Mucosa of gallbladder (tissue), 1 donor: ENCODE results near the gene HNRNPA1. TPM values are rescaled to one million over a fixed set of nuclear protein-coding genes. Genes with fewer than 3 reads are reported as not detected.

ENCODE experiments used
- total RNA-seq: library from RNA; stranded (reverse); gene quantifications from one replicate; pipeline ENCODE4 v1.2.1, GENCODE V29; 2021
- donor health status: DM: no; HTN: no; CAD: no.

Gene HNRNPA1
- total RNA-seq, 1 donor from 2014 or later, result 686 TPM

Other genes starting within 250 kb of the HNRNPA1 start
- not detected for gene HOXC5, start 247.7 kb upstream of the HNRNPA1 start, total RNA-seq
- 0.89 TPM for gene HOXC4, start 226.9 kb upstream of the HNRNPA1 start, total RNA-seq
- gene SMUG1, start 91.7 kb upstream of the HNRNPA1 start, total RNA-seq, result 29.8 TPM
- 62.0 TPM for gene CBX5, start 604 bp upstream of the HNRNPA1 start, total RNA-seq
- gene NFE2, start 20.3 kb downstream of the HNRNPA1 start, total RNA-seq, result 0.58 TPM
- 138 TPM for gene COPZ1, start 44.4 kb downstream of the HNRNPA1 start, total RNA-seq
- 1.8 TPM for gene GPR84, start 83.8 kb downstream of the HNRNPA1 start, total RNA-seq
- gene ZNF385A, start 104.0 kb downstream of the HNRNPA1 start, total RNA-seq, result 11.4 TPM
- gene ITGA5, start 138.5 kb downstream of the HNRNPA1 start, total RNA-seq, result 39.3 TPM
- 0.40 TPM for gene GTSF1, start 192.9 kb downstream of the HNRNPA1 start, total RNA-seq
- 21.3 TPM for gene NCKAP1L, start 217.0 kb downstream of the HNRNPA1 start, total RNA-seq